ENCODE results near the gene ACP2. TPM values are rescaled to one million over a fixed set of nuclear protein-coding genes. Genes with fewer than 3 reads are reported as not detected.

Gene ACP2
- total RNA-seq, 2 donors from 2014 or later: 45.2 to 59.4 TPM

- Histone ChIP-seq H3K27me3 (no peaks in the 10 kb centered on the region), H3K4me1 (peaks cover 0 to under 1% of the 10 kb centered on the region in 2 donors)
- TF ChIP-seq CTCF (IDR thresholded peaks at IDR 0.05): no peak
These were observed 8.8 kb downstream of the ACP2 start for GRCh38 chr11:47239852-47240251.

DNA sequence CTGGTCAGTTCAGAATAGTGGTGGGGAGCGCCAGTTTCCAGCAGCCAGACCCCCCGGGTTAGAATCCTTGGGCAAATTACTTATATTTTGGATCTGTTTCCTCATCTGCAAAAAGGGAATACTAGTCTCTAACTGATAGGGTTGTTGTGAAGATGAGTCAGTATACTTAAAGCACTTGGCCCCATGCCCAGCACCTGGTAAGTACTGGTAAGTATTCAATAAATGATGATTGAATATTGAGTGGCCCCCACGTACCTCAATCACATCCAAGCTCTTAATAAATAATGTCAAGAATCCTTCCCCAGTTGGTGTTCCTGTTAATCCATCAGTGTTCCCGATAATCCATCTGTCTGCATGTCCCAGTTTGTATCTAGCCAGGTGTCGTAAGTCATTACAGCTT is 12.1 kb downstream of the ACP2 start:
- H3K27ac ChIP-seq: no peak overlapping the region
- no peak for TF ChIP-seq CTCF (IDR thresholded peaks at IDR 0.05)
- H3K27me3 ChIP-seq: no peaks in the 10 kb centered on the region
- H3K36me3 ChIP-seq: peaks cover 30% of the 10 kb centered on the region
- H3K4me1 ChIP-seq: peaks cover 0 to 5% of the 10 kb centered on the region in 2 donors
- no peak for DNase-seq (ENCODE audit: low spot score)
- H3K9me3 ChIP-seq: no peaks in the 10 kb centered on the region
- no peak overlapping the region for H3K4me3 ChIP-seq

More at GRCh38 chr11:47239852-47240251, 8.8 kb downstream of the ACP2 start:
- no peak for DNase-seq (ENCODE audit: low spot score)
- H3K9me3 ChIP-seq: no peaks in the 10 kb centered on the region
- peaks cover 61% of the 10 kb centered on the region for H3K36me3 ChIP-seq
- H3K27ac ChIP-seq: peak overlapping the region in 1 of 2 donors; percentile 1
- H3K4me3 ChIP-seq: no peak overlapping the region

DNA sequence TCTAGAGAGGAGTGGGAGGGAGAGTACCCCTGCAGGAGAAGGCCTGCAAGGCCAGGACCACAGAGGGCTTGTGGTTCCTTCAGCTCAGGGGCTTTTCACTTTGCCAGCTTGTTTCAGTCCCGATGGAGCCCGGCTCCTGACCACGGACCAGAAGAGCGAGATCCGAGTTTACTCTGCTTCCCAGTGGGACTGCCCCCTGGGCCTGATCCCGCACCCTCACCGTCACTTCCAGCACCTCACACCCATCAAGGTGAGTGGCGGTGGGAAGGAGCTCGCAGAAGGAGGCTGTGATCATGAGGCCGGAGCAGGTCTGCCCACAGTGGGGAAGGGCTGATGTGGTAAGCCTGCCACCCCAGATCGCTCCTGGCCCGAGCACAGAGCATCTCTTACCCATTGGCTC is 13.5 kb downstream of the ACP2 start:
- no peaks in the 10 kb centered on the region for H3K27me3 ChIP-seq
- no peaks in the 10 kb centered on the region for H3K9me3 ChIP-seq
- peaks cover 0 to 5% of the 10 kb centered on the region in 2 donors for H3K4me1 ChIP-seq
- H3K27ac ChIP-seq: no peak overlapping the region
- H3K36me3 ChIP-seq: peaks cover 17% of the 10 kb centered on the region
- no peak overlapping the region for H3K4me3 ChIP-seq
- no peak for DNase-seq (ENCODE audit: low spot score)
- TF ChIP-seq CTCF (IDR thresholded peaks at IDR 0.05): no peak

GRCh38 chr11:47234669-47235100 is 13.9 kb downstream of the ACP2 start:
- H3K4me1 ChIP-seq: peaks cover 0 to 5% of the 10 kb centered on the region in 2 donors
- H3K27me3 ChIP-seq: no peaks in the 10 kb centered on the region
- DNase-seq (ENCODE audit: low spot score): no peak
- H3K36me3 ChIP-seq: peaks cover 12% of the 10 kb centered on the region
- no peak overlapping the region for H3K27ac ChIP-seq
- H3K9me3 ChIP-seq: no peaks in the 10 kb centered on the region
- H3K4me3 ChIP-seq: no peak overlapping the region
- no peak for TF ChIP-seq CTCF (IDR thresholded peaks at IDR 0.05)

GRCh38 chr11:47233989-47234668 is 14.5 kb downstream of the ACP2 start:
- Histone ChIP-seq H3K4me3 (no peak overlapping the region), H3K27ac (no peak overlapping the region), H3K4me1 (peaks cover 0 to 5% of the 10 kb centered on the region in 2 donors), H3K27me3 (no peaks in the 10 kb centered on the region), H3K9me3 (no peaks in the 10 kb centered on the region), H3K36me3 (peaks cover 7% of the 10 kb centered on the region)
- TF ChIP-seq CTCF (IDR thresholded peaks at IDR 0.05): peak; percentile 14 to 56
- no peak for DNase-seq (ENCODE audit: low spot score)

DNA sequence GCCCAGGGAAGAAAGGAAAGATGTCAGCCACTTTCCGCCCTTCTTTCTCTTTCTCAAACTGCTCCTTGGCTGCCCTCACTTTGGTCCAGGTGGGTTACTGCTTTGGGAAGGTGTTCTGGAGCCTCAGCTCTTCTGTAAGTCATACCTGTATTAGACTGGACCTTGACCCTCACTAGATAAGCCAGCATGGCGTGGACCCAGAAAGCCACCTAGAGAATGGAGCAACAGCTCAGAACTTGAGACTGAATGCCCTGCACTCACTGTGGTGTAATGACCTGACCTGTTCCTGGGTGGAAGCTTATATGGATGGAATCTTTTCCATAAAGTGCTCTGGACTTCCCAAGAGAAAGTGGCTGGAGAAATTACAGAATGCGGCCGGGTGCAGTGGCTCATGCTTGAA is 15.6 kb downstream of the ACP2 start:
- H3K4me1 ChIP-seq: peaks cover 0 to 5% of the 10 kb centered on the region in 2 donors
- peaks cover 6% of the 10 kb centered on the region for H3K36me3 ChIP-seq
- no peak for TF ChIP-seq CTCF (IDR thresholded peaks at IDR 0.05)

More for the DNA sequence above, 15.6 kb downstream of the ACP2 start:
- H3K27ac ChIP-seq: no peak overlapping the region
- no peak for DNase-seq (ENCODE audit: low spot score)
- no peaks in the 10 kb centered on the region for H3K27me3 ChIP-seq
- no peak overlapping the region for H3K4me3 ChIP-seq
- H3K9me3 ChIP-seq: no peaks in the 10 kb centered on the region

Data from right atrium auricular region (tissue), 2 donors.